GM18867 (cell line): ENCODE results near the gene SEPTIN11.

ENCODE experiments used
- ATAC-seq: cut with Tn5 transposase; IDR thresholded peaks from one replicate; pipeline ENCODE4 v1.9.1; 2021; ENCODE audit warnings: mild to moderate bottlenecking, moderate library complexity; ENCODE audit not compliant: unreplicated experiment

Gene SEPTIN11

GRCh38 chr4:76949276-76950051 is at the start of gene SEPTIN11:
Gene SEPTIN11, plus strand, starts transcription at chr4:76949752. Its CDS starts 152 bp downstream, at chr4:76949904.
- ATAC-seq, result peak; percentile 65

- ATAC-seq, result no peak
Measured at GRCh38 chr4:76902233-76902890, 47.2 kb upstream of the SEPTIN11 start.

GRCh38 chr4:76904646-76905190 is 44.8 kb upstream of the SEPTIN11 start:
- ATAC-seq, result no peak

- ATAC-seq, result no peak
Measured at GRCh38 chr4:76905521-76905920, 44.0 kb upstream of the SEPTIN11 start.

- no peak for ATAC-seq
Measured at GRCh38 chr4:76909711-76910110, 39.8 kb upstream of the SEPTIN11 start.

GRCh38 chr4:76920715-76921114 is 28.8 kb upstream of the SEPTIN11 start:
- ATAC-seq, result no peak

GRCh38 chr4:76923619-76924357 is 25.8 kb upstream of the SEPTIN11 start:
- ATAC-seq, result no peak

- no peak for ATAC-seq
Measured at GRCh38 chr4:76926841-76927240, 22.7 kb upstream of the SEPTIN11 start.

- no peak for ATAC-seq
Measured at GRCh38 chr4:76930685-76931084, 18.9 kb upstream of the SEPTIN11 start.

GRCh38 chr4:76931087-76931486 is 18.5 kb upstream of the SEPTIN11 start:
- ATAC-seq, result no peak

- no peak for ATAC-seq
Measured at GRCh38 chr4:76931576-76932276, 17.8 kb upstream of the SEPTIN11 start.

GRCh38 chr4:76939184-76939583 is 10.4 kb upstream of the SEPTIN11 start:
- no peak for ATAC-seq

GRCh38 chr4:76943129-76943620 is 6.4 kb upstream of the SEPTIN11 start:
- ATAC-seq, result no peak

GRCh38 chr4:76943790-76944189 is 5.8 kb upstream of the SEPTIN11 start:
- no peak for ATAC-seq

GRCh38 chr4:76947369-76947768 is 2.2 kb upstream of the SEPTIN11 start:
- no peak for ATAC-seq

GRCh38 chr4:76948443-76949275 is 893 bp upstream of the SEPTIN11 start:
- peak; percentile 47 for ATAC-seq

GRCh38 chr4:76950052-76950955 is 752 bp downstream of the SEPTIN11 start:
- ATAC-seq, result peak; percentile 30

GRCh38 chr4:76950956-76951671 is 1.6 kb downstream of the SEPTIN11 start:
- ATAC-seq, result no peak
